DND-41 (cell line): ENCODE results near the gene GFPT1.

Experiments
- EZH2 ChIP-seq: IDR thresholded peaks from 3 replicates; pipeline ENCODE4 v1.6.1; 2012; ENCODE audit warnings: borderline replicate concordance, low read depth, mild to moderate bottlenecking, moderate library complexity, low read length, inconsistent platforms; ENCODE audit not compliant: severe bottlenecking
- TF ChIP-seq, protein P1 (sequence below): IDR thresholded peaks from 2 replicates; pipeline ENCODE4 v1.5.1; 2012; ENCODE audit warnings: borderline replicate concordance, low read length, moderate library complexity, mild to moderate bottlenecking; ENCODE audit not compliant: poor library complexity, severe bottlenecking; ENCODE audit errors: extremely low read depth

DNA sequence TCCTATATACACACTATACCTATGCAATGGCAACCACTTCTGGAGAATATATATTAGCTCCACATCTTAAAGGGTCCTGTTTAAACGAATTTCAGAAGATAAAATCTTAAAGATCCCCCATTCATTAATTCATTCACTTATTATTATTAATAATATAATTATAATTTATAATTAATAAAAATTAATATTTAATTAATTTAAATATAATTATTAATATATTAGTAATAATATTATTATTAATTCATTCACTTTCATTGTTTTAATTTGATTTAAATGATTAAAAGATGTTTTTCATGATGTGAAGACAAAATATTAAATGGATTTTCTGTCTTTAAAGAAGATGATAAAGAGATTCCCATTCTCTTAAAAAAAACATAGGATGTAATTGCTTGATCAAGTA is 29.1 kb upstream of the GFPT1 start:
- TF ChIP-seq, protein P1, sequence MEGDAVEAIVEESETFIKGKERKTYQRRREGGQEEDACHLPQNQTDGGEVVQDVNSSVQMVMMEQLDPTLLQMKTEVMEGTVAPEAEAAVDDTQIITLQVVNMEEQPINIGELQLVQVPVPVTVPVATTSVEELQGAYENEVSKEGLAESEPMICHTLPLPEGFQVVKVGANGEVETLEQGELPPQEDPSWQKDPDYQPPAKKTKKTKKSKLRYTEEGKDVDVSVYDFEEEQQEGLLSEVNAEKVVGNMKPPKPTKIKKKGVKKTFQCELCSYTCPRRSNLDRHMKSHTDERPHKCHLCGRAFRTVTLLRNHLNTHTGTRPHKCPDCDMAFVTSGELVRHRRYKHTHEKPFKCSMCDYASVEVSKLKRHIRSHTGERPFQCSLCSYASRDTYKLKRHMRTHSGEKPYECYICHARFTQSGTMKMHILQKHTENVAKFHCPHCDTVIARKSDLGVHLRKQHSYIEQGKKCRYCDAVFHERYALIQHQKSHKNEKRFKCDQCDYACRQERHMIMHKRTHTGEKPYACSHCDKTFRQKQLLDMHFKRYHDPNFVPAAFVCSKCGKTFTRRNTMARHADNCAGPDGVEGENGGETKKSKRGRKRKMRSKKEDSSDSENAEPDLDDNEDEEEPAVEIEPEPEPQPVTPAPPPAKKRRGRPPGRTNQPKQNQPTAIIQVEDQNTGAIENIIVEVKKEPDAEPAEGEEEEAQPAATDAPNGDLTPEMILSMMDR: no peak
- TF ChIP-seq EZH2: no peak
